HL-60/S4 treated with phorbol 12-myristate 13-acetate at 8.2 ng/mL for 4 days and 3 days (cell line): ENCODE data around the gene SLC22A7.

Experiments used
- in situ Hi-C: fragments of 300-500 bp; cut with MboI; formaldehyde crosslinking; loops from 2 replicates; pipeline ENCODE4 v1.15.0; 2022; ENCODE audit warnings: low sequenced_read_pairs

Gene SLC22A7

DNA sequence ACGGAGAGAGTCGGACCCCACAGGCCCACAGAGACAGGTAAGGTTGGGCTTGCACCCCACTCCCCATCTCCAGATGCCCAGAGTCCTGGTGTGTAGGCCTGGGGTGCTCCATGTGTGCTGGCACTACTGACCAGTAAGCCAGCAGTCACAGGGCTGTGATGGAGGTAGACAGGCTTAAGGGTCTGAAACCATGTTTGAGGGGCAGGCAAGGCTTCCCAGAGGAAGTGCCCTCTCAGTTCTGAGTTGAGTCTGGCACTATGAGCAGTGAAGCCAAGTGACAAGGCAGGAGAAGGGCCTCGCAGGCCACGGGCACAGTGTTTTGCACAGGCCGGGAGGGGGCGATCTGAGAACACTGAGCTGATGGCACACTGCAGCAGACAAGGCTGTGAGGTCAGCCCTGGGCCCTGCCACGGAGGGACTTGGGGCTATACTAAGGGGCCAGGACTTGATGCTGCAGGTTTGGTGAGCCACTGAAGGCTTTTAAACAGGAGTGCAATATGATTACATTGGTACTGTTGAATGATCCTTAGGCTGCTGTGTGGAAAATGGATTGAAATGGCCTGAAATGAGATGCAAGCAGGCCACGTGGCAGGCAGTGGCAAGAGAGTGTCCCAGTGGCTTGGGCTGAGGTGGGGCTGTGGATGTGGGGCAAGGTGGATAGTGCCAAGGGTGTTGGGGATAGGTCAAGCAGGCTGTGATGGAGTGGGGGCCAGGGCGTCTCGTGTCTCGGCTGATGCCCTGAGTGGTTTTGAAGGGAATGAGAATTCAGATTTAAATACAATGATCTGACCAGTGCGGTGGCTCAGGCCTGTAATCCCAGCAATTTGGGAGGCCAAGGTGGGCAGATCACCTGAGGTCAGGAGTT is 34.5 kb upstream of the SLC22A7 start:
- in situ Hi-C loops: no loop called here

DNA sequence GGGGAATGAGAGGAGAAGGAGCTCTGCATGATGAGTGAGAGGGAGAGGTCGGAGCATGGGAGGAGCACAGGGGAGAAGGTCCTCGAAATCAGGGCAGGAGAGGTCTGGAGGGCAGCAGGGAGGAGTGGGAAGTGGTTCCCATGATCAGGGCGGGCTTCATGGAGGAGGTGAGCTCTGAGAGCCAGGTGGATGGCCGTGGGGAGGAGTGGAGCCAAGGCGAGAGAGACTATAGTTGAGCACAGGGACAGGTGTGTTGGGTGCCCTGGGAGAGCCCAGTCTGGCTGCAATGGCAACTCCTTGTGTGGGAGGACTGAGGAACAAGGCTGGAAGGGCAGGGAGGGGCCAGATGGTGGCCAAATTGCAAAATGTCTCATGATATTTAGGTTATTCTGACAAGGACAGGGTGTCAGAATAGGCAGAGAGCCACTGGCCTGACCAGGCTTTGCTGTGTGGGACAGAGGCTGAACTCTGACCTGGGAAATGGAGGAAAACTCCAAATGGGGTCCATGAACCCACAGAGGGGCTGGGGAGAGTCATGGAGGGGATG is 33.4 kb upstream of the SLC22A7 start:
- in situ Hi-C loops: no loop called here

DNA sequence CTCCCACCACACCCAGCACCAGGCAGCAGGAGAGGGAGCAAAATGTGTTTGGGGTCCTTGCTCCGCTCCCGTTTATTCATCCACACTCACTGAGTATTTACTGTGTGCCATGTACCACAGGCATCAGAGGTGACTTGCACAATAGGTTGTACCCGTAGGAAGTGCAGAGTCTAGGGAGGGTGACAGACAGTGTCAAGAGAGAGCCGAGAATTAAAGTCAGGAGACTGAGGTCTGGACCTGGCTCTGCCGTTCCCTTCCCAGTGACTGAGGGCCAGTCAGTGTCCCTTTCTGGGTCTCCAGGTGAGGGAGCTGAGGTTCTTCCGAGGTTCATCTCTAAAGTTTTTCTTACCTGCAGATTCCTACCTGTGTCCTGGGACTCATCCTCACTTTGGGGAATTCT is 32.5 kb upstream of the SLC22A7 start:
- in situ Hi-C loops: no loop called here

DNA sequence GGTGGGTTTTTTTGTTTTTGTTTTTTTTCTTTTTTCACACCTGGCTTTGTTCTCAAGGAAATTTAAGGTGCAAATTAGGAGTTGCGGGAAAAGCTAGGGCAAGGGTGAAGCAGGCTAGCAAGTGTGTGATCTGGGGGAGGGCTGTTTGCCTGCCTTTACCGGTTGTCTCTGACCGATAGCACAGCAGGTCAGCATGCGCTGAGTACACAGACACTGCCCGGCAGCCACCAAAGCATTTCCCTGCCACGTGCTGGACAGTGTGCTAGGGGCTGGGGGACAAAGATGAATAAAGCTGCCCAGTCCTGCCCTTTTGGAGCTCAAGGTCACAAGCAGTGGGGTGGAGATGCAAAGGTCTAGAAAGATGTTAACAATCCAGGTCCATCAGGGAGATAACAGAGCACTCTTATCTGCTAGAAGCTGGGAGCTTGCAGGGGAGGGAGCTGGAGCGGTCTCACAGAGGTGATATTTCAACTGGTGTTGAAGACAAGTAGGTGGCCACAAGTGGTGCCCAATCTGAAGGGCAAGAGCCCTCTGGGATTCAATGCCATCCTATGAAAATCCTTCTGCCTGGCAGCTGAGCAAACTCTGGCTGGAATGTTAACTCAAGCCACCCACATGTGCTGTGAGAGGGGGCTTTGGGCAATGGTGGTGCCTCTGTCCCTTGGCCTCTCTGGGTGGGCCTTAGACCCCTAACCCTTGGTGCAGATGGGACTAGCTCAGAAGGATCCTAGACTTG is 30.3 kb upstream of the SLC22A7 start:
- in situ Hi-C loops: no loop called here

DNA sequence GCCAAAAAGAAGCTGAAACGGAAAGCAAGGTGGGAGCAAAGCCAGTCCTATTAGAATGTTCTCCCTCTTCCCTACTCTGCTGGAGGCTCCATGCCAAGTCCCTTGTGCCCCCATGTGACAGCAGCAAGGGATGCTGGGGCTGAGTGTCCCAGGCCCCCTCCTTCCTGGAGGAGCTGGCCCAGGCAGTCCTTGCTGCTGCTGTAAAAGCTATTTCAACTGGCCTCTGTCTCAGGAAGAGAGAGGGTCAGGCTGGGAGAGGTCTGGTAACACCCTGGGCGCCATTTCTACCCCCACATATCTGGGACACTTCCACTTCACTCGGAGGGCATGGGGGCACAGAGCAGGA is 29.7 kb upstream of the SLC22A7 start:
- in situ Hi-C loops: no loop called here

DNA sequence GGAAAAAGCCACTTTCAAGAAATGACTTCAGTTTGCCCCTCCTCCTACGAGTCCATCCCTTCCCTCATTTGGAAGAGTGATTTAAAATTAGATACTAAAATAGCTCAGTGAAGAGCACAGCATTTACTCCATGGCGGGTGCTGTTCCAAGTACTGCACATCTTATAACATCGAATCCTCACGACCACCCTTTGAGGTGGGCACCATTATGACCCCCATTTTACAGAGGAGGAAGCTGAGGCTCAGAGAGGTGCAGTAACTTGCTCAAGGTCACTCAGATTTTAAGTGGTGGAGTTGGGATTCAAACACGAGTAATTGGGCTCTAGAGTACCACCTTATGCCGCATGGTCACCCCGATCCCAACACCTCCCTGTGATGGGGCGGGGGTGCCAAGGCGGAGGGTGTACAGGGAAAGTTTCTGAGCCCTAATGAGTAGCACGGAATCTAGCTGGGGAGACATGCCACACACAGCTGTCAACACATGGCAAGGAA is 29.2 kb upstream of the SLC22A7 start:
- in situ Hi-C loops: no loop called here

DNA sequence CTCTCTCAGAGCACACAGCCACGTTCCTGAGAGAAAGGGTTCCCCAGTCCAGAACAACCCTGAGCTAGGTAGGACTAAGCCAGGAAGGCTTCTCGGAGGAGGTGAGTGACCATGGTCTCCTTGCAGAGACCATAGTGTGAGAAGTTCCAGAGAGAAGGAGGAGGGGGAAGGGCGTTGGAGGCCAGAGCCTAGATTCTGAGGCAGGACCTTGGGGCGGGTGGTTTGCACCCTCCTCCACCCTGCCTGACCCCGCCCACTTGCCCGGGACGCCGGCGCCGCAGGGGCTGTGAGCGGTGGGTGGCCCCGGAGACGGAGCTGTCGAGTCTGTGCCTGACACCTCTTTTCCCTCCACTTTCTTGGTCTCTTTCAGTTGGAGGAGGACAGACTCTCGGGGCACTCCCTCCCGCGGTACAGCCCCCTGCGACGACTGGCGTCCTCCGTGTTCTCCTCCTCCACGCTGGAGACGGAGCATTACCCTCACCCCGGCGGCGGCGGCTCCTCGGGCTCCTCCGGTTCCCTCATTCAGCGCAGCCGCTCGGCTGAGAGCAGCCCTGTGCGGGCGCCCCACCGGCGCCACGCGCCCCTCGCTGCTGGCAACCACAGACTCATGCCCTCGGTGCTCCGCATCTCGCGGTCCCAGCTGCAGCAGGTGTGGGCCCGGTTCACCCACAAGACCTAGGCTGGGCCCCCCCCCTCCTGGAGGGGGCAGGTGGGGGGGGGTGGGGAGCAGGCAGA is 28.6 kb upstream of the SLC22A7 start:
- in situ Hi-C loops: no loop called here

DNA sequence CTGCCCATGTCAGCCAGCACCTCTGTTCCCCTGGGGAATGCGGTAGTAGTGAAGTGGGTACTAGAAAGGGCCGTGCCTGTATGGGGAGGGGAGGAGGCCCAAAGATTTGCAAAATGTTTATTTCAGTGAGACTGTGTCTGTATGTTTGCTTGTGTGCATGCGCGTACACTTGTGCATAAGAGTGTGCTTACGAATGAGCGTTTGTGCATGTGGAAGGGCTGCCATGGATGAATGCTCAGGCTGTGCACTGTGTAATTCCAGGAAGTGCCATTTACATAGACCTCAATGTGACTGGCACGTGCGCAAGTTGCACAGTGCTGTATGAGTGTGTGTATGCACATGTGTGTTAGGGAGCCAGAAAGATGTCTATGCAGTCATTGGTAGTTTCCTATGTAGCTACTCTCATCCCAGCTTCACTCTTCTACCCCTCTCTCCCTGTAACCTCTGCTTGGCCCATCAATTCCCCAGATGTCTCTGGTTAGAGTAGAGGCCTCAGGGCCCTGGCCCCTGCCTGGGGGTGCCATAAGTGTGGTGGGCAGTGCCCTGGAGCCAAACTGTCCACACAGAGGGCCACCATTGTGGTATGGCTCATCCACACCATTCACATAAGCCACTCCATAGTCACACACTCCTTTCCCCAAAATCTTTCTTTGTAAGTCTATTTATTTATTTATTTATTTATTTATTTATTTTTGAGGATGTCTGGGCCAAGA is 26.8 kb upstream of the SLC22A7 start:
- in situ Hi-C loops: no loop called here

DNA sequence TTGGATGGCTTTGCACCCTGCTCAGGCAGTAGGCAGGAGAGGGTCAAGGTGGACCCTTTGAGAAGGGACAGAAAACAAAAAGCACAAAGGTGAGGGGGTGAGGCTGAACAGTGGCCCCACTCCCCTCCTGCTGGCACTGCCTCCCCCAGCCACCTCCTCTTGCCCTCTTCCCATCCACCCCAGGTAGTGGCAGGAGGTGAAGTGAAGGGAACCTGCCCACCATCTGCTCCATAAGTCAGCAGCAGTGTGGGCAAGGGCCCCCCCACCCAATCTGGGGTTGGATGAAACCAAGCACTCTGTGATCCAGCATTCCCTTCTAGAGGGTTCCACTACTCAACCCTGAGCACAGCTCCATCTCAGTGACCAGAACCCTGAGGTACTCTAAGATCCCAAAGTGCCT is 26.1 kb upstream of the SLC22A7 start:
- in situ Hi-C loops: no loop called here

DNA sequence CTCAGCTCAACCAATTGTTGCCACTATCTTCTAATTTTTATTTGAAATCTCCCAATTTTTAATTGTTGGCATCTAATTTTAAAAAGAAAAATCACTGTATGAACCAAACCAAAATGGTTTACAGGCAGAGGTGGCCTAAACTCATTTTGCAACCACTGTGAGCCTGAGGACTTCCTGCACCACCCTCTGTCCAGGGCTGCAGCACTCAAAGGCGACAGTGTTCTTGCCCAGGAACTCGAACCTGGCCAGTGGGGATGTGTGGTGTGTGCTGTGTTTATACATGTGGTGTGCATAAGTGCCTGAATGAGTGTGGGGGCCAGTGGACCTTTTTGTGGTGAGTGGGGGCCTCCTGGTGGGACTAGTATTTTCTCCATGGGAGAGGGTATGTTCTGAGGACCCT is 24.4 kb upstream of the SLC22A7 start:
- in situ Hi-C loops: no loop called here

DNA sequence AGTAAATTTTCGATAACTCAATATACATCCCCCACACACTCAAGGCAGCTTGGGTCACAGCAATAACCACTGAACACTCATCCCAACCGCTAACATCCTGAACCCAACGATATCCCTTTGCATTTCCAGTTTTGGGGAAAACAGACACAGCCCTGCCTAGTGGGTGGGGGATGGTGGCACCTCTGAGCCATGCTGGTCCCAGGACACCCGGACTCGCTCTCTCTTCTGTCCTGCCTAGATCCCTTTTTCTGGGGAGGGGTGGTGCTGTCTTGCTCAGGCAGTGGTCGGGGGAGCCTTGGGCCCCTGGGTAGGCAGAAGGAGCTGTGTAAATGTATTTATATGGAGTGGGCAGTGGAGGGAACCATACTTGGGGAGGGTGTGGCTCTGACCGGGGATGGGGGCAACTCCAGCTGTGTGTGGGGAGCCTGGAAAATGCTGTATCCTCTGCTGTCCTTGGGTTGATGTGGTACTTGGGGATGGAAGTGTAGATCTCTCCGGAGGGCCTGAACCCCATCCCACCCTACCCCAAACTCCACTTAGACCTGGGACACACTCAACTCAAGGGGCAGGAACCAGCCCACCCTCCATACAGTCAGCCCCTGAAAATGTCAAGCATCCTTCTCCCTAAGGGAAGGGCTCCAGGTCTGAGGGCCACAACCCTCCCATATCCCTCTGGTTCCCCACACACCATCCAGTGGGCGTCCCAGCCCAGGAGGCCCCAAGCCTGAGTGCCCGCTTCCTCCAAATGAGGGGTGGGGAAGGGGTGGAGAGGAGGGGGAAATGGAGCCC is 23.7 kb upstream of the SLC22A7 start:
- in situ Hi-C loops: no loop called here

DNA sequence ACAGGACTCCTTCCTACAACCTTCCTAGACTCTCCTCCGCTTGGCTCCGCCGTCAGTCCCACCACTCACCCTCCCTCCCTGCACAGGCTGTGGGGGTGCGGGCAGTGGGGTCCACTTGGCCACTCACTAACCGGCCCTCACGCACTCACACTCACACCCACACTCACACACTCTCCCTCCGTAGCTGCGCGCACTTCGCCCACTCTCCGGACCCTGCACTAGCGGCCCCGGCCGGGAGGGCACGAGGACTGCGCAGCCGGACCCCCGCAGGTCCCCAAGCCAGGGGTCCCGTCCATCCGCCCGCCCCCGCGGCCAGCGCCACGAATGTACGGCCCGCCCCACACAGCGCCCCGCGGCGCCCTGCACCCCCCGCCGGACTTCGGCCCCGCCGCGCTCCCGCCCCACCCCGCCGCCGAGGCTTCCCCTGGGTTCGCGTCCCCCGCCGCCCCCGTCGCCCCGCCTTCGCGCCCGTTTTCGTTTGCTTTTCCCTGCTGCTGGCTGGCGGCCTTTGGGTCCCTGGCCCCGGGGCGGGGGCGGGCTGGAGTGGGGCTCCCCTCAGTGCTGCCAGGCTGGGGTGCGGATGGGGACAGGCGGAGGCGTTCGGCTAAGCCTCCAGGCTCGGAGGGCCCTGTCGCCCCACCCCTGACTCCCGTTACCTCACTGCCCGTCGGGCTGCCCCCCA is 23.0 kb upstream of the SLC22A7 start:
- in situ Hi-C loops: no loop called here

DNA sequence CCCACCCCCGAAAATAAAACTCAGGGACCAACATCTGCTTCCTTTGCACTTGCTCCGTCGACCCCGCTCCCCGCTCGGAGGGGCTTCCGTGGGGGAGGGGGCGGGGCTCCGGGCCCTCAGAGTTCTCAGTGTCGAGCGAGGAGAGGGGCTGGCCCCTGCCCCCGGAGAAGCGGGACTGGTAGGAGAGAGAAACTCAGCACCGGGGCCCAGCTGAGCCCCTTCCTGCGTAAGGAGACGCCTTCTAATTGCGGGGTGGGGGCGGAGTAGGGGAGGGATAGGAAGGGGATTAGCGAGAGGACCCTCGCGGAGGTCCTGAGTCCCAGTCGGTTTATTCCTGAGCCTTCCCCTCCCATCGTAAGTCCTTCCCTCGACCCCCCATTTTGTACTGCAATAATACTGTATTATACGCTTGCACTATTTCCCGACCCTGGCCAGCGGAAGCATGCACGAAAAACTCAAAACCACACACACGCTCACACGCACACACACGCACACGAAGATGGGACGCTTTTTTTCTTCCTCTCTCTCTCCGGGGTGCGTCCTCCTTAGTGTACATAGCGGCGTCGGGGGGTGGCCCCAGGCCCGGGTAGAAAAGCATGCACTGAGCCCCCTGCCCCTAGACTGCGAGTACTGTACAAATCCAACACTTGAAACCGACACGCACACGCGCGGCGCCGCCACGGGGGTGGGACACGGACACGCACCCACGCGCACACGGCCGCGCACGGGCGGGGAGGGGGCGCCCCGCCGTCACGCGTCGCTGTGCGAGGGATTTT is 22.1 kb upstream of the SLC22A7 start:
- in situ Hi-C loops: no loop called here

DNA sequence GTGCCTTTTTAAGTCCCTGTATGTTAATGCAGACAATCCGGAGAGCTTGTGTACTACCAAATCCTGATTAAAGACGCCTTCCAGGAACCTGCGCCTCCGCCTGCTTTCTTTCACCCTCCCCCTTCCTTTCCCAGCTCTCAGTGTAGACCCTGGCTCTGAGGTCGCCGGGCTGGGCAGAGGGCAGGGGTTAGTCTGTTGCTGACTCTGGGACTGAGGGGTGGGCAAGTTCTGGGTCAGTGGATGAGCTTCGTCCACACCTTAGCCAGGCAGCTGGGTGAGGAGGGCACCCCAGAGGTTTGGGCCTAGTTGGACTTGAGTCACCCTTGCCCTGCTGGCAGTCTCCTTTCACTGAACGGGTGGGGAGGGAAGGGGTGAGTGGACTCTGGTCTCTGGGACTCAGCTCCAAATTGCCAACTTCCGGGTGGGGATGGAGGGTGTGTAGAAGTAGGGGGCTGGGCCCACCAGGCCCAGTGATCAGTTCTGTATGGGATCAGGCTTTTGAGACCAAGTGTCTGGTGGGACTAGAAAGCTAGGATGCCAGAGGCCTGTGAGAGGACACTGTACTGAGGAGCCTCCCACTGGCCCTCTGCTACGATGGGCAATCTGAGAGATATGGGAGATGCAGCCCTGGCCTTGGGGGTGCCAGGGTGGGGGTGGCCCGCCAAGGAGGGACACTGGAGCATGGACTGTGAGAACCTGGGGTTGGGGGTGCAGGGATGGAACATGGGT is 21.3 kb upstream of the SLC22A7 start:
- in situ Hi-C loops: no loop called here

DNA sequence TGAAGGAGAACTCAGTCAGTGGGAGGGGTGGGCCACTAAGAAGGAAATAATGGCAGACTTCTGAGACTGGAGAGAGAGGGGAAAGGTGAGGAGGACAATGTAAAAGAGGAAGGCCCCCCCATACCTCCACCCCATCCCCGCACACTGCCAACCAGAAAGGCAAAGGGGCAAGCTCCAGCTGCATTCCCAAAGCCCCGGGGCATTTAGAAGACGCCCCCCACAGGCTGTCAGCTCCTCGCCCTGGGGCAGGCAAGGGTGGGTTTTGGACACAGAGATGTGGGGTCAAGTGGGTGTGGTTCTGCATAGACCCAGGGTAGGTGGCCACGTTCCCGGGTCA is 20.8 kb upstream of the SLC22A7 start:
- in situ Hi-C loops: no loop called here

DNA sequence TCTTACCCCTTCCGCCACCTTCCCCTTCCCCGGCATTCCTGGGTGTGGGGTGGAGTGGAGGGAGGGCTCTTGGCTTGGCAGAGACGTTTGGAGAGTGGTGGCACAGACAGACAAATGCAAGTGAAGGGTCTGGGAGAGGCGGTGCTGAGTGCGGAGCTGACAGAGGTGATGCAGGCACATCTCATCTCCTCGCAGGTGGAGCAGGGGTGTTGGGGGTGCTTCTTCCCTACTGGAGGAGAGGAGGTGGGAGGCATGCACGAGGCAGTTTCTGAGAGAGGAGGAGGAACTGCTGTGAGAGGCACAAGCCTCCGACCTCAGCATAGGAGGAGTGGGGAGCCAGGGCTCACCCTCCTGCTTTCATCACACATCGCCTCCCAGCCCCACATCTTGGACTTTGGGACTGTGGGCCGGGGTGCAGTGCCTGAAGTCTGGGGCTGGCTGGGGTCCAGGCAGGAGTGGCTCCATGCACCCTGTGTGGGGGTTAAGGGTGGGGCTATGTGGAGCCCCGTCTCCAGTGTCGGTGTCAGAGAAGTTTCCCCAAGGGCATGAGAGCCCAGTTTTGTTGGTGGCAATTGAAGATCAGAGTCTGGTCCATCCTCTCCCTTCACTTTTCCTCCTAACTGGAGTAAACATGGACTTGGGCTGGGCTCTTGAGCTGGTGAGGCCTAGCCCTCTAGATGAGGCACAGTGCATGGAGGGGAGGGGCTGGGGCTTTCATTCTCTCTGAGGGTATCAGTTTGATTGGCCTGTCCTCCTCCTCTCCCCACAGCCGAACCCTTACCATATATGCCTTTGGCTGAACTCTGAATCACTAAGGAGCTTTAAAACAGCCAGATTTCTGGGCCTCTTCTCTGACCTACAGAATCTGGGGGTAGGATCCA is 20.2 kb upstream of the SLC22A7 start:
- in situ Hi-C loops: no loop called here

DNA sequence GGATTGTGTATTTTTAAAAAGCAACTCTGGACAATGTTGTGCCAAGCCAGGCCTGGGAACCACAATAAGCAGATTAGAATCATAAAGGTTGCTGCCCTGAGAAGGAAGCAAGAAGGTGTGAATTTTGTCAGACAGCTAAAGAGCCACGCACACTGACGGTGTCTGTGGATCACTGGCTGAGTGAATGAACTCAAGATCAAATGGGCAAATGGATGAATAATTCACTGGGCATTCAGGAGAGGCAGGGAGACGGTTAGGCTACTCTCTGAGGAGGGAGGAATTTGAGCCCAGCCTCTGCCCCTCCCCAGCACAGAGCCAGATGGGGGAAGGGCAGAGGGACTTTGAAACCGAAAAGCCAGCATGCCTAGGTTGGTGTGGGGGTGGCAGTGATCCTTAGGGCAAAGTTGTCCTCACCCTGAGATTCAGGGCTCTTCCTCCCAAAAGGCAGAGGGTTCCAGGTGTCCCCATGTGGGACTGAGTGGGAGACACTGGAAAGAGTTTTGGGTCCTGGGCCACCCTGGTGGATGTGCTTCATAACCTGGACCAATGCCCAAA is 19.5 kb upstream of the SLC22A7 start:
- in situ Hi-C loops: no loop called here
